DND-41 (cell line): ENCODE results near the gene ACAP1.

Experiments used
- ATAC-seq: fragments of 200-7000 bp; cut with Tn5 transposase; 3 replicates; pipeline ENCODE4 v1.9.1; 2021; ENCODE audit warnings: low read depth; ENCODE audit not compliant: insufficient read depth
- DNase-seq: peaks from one replicate; pipeline ENCODE4 v3.0.0-alpha.2; 2020
- H2AFZ ChIP-seq: 2 replicates; pipeline ENCODE4 v1.6.0; 2012; ENCODE audit warnings: low read depth, low read length
- H3K27ac ChIP-seq: 2 replicates; pipeline ENCODE4 v1.5.1; 2012; ENCODE audit warnings: low read length, inconsistent platforms
- H3K27me3 ChIP-seq: fragments of 200-600 bp; sonication (generic); 2 replicates; pipeline ENCODE4 v1.6.0; 2012; ENCODE audit warnings: low read length, mild to moderate bottlenecking, inconsistent platforms; ENCODE audit not compliant: insufficient read depth, poor library complexity
- H3K36me3 ChIP-seq: 2 replicates; pipeline ENCODE4 v1.5.1; 2012; ENCODE audit warnings: low read length, inconsistent platforms; ENCODE audit not compliant: insufficient read depth
- H3K4me1 ChIP-seq: 2 replicates; pipeline ENCODE4 v1.5.1; 2012; ENCODE audit warnings: mild to moderate bottlenecking, low read length; ENCODE audit not compliant: insufficient read depth
- H3K4me2 ChIP-seq: 2 replicates; pipeline ENCODE4 v1.6.0; 2012; ENCODE audit warnings: mild to moderate bottlenecking, moderate library complexity, low read length, inconsistent platforms; ENCODE audit not compliant: insufficient read depth
- H3K4me3 ChIP-seq, 2 experiments: fragments of 200-600 bp in 1 of 2; shearing (Covaris generic) in 1 of 2; 2 replicates each; pipeline ENCODE4 v1.5.1; 2012 to 2016; ENCODE audit warnings: inconsistent platforms in 2 of 2, low read length in 2 of 2, mild to moderate bottlenecking in 2 of 2, low read depth in 1 of 2, moderate library complexity in 1 of 2
- H3K79me2 ChIP-seq: 2 replicates; pipeline ENCODE4 v1.6.0; 2012; ENCODE audit warnings: low read length, inconsistent platforms; ENCODE audit not compliant: insufficient read depth
- H3K9ac ChIP-seq: 2 replicates; pipeline ENCODE4 v1.6.0; 2012; ENCODE audit warnings: low read depth, mild to moderate bottlenecking, inconsistent platforms, low read length, moderate library complexity
- H3K9me3 ChIP-seq: 2 replicates; pipeline ENCODE4 v1.5.1; 2012; ENCODE audit warnings: low read length, moderate library complexity, mild to moderate bottlenecking, inconsistent platforms; ENCODE audit not compliant: insufficient read depth, severe bottlenecking
- H4K20me1 ChIP-seq: 2 replicates; pipeline ENCODE4 v1.6.0; 2012; ENCODE audit warnings: low read length; ENCODE audit not compliant: insufficient read depth
- EZH2 ChIP-seq: IDR thresholded peaks from 3 replicates; pipeline ENCODE4 v1.6.1; 2012; ENCODE audit warnings: borderline replicate concordance, low read depth, mild to moderate bottlenecking, moderate library complexity, low read length, inconsistent platforms; ENCODE audit not compliant: severe bottlenecking
- TF ChIP-seq, protein P1 (sequence below): IDR thresholded peaks from 2 replicates; pipeline ENCODE4 v1.5.1; 2012; ENCODE audit warnings: borderline replicate concordance, low read length, moderate library complexity, mild to moderate bottlenecking; ENCODE audit not compliant: poor library complexity, severe bottlenecking; ENCODE audit errors: extremely low read depth

The ACAP1 gene

DNA sequence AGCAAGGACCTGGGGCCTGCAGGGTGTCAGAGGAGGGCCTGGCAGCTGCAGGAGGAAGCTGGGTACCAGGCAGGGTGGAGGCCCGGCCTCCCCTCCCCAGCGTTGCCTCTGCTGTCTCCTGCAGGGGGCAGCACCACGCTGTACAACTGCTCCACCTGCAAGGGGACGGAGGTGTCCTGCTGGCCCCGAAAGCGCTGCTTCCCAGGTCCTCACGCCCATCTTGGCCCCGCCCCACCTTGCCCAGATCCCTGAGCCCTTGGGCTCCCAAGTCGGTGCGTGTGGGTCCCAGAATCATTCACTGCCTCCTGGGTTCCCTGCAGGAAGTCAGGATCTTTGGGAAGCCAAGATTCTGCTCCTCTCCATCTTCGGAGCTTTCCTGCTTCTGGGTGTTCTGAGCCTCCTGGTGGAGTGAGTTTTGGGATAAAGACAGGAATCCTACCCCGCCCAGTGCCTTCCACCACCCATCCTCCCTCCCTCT, 19.8 kb downstream of the ACAP1 start:
- H3K4me2 ChIP-seq: peak overlapping the region; percentile 17; the same call in 1 of the 2 replicates
- H4K20me1 ChIP-seq: no peaks in the 10 kb centered on the region
- ATAC-seq: peak; percentile 97
- H3K36me3 ChIP-seq: peaks cover 2% of the 10 kb centered on the region; the same call in 1 of the 2 replicates
- 0 out of 2 replicates have a peak overlapping the region, but pooled peaks have one; percentile 7 for H3K9ac ChIP-seq
- no peaks in the 10 kb centered on the region for H3K79me2 ChIP-seq
- H3K9me3 ChIP-seq: no peaks in the 10 kb centered on the region
- H2AFZ ChIP-seq: peak overlapping the region; percentile 64
- no peak for TF ChIP-seq EZH2
- TF ChIP-seq, protein P1, sequence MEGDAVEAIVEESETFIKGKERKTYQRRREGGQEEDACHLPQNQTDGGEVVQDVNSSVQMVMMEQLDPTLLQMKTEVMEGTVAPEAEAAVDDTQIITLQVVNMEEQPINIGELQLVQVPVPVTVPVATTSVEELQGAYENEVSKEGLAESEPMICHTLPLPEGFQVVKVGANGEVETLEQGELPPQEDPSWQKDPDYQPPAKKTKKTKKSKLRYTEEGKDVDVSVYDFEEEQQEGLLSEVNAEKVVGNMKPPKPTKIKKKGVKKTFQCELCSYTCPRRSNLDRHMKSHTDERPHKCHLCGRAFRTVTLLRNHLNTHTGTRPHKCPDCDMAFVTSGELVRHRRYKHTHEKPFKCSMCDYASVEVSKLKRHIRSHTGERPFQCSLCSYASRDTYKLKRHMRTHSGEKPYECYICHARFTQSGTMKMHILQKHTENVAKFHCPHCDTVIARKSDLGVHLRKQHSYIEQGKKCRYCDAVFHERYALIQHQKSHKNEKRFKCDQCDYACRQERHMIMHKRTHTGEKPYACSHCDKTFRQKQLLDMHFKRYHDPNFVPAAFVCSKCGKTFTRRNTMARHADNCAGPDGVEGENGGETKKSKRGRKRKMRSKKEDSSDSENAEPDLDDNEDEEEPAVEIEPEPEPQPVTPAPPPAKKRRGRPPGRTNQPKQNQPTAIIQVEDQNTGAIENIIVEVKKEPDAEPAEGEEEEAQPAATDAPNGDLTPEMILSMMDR: peak; percentile 98
- no peak overlapping the region for H3K4me3 ChIP-seq
- H3K4me1 ChIP-seq: peaks cover 7% of the 10 kb centered on the region
- no peaks in the 10 kb centered on the region for H3K27me3 ChIP-seq
- no peak overlapping the region for H3K27ac ChIP-seq
- peak; percentile 86 for DNase-seq

DNA sequence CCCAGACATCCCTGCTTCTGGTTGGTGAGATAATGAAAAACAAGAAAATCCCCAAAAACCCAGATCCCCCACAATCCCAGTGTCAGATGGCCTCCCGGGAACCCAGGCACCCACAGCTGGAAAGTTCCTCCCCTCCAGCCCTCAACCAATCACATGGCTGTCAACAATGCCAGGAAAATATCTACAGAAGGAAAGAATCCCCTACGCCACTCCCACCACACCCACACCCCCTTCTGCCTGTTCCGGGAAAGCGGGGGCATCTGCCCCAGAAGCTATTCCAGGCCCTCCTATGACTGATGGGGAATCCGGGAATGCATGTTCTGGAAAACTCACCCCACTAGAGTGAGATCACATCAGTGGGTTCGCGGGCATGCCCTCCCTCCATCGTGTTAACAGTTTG, 20.4 kb downstream of the ACAP1 start:
- ATAC-seq (no peak), DNase-seq (no peak)
- H3K27me3 ChIP-seq: no peaks in the 10 kb centered on the region
- H3K4me2 ChIP-seq: no peak overlapping the region
- no peak overlapping the region for H2AFZ ChIP-seq
- H3K4me3 ChIP-seq: no peak overlapping the region
- peaks cover 7% of the 10 kb centered on the region for H3K4me1 ChIP-seq
- H3K79me2 ChIP-seq: no peaks in the 10 kb centered on the region
- H4K20me1 ChIP-seq: no peaks in the 10 kb centered on the region
- no peaks in the 10 kb centered on the region; the same call in 1 of the 2 replicates for H3K36me3 ChIP-seq
- H3K9ac ChIP-seq: no peak overlapping the region
- no peaks in the 10 kb centered on the region for H3K9me3 ChIP-seq
- no peak for TF ChIP-seq EZH2
- TF ChIP-seq, protein P1: no peak
- H3K27ac ChIP-seq: no peak overlapping the region

DNA sequence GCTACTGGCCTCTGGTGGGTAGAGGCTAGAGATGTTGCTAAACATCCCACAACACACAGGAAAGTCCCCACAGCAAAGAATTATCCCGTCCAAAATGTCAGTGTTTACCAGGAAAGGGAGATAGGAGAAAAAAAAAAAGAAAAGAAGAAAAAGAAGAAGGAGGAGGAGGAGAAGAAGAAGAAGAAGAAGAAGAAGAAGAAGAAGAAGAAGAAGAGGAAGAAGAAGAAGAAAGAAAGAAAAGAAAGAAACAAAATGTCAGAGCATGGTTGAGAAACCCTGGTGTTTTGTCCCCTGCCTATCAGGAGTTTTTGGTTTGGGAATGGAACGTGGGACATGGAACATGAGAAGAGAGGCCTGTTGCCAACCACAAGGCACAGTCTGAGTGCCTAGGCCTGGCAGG, 21.1 kb downstream of the ACAP1 start:
- Histone ChIP-seq H3K79me2 (no peaks in the 10 kb centered on the region), H4K20me1 (no peaks in the 10 kb centered on the region), H2AFZ (no peak overlapping the region), H3K9me3 (no peaks in the 10 kb centered on the region), H3K27ac (no peak overlapping the region), H3K27me3 (no peaks in the 10 kb centered on the region), H3K4me1 (peaks cover 7% of the 10 kb centered on the region), H3K36me3 (no peaks in the 10 kb centered on the region), H3K4me2 (no peak overlapping the region), H3K9ac (no peak overlapping the region), H3K4me3 (no peak overlapping the region)
- TF ChIP-seq EZH2: no peak
- TF ChIP-seq, protein P1: no peak
- no peak for DNase-seq
- no peak for ATAC-seq
